PC-3 (cell line): ENCODE measurements around the gene ELOVL5. TPM values are rescaled to one million over a fixed set of nuclear protein-coding genes. Genes with fewer than 3 reads are reported as not detected.

Source experiments
- ATAC-seq: fragments of 200-7000 bp; cut with Tn5 transposase; 2 replicates; pipeline ENCODE4 v1.9.1; 2020; ENCODE audit warnings: mild to moderate bottlenecking, moderate library complexity
- BruUV-seq: library from RNA; stranded (reverse); fragments of 400-500 nt; replicated peaks from 2 replicates; lab custom pipeline; 2021; lab: Mats Ljungman, UMichigan
- CTCF ChIA-PET: fragments of 300-600 bp; sonication (Branson Sonifier 250); formaldehyde crosslinking; loops from one replicate; lab custom pipeline; 2022; ENCODE audit warnings: antibody characterized with exemption; lab: Charles Lee
- POLR2A ChIA-PET: fragments of 300-600 bp; sonication (Branson Sonifier 250); formaldehyde crosslinking; loops from one replicate; lab custom pipeline; 2022; ENCODE audit warnings: antibody characterized with exemption; ENCODE audit not compliant: unreplicated experiment; lab: Charles Lee
- DNase-seq: peaks from one replicate; pipeline ENCODE4 v3.0.0-alpha.2; 2015
- H2AFZ ChIP-seq: fragments of 300-600 bp; sonication (generic); 2 replicates; pipeline ENCODE4 v1.6.0; 2016; ENCODE audit warnings: antibody characterized with exemption, low read length
- H3F3A ChIP-seq: fragments of 300-600 bp; sonication (generic); one replicate; pipeline ENCODE4 v1.6.0; 2017; ENCODE audit warnings: antibody characterized with exemption, low read length, control low read depth, mild to moderate bottlenecking; ENCODE audit not compliant: unreplicated experiment
- H3K27ac ChIP-seq: fragments of 300-600 bp; sonication (generic); 2 replicates; pipeline ENCODE4 v1.5.1; 2016; ENCODE audit warnings: mild to moderate bottlenecking, low read length
- H3K27me3 ChIP-seq: fragments of 300-600 bp; sonication (generic); 2 replicates; pipeline ENCODE4 v1.6.1; 2016; ENCODE audit warnings: low read length, mixed read lengths
- H3K36me3 ChIP-seq: fragments of 300-600 bp; sonication (generic); 2 replicates; pipeline ENCODE4 v1.6.1; 2016; ENCODE audit warnings: low read depth, mixed run types, low read length, mixed read lengths
- H3K4me1 ChIP-seq: fragments of 300-600 bp; sonication (generic); 2 replicates; pipeline ENCODE4 v1.5.1; 2016; ENCODE audit warnings: low read length; ENCODE audit not compliant: insufficient read depth
- H3K4me2 ChIP-seq: fragments of 300-600 bp; sonication (generic); 2 replicates; pipeline ENCODE4 v1.6.0; 2016; ENCODE audit warnings: low read length
- H3K4me3 ChIP-seq: fragments of 300-600 bp; sonication (generic); 2 replicates; pipeline ENCODE4 v1.5.1; 2016; ENCODE audit warnings: mild to moderate bottlenecking, low read length, mixed read lengths
- H3K79me2 ChIP-seq: fragments of 300-600 bp; sonication (generic); 2 replicates; pipeline ENCODE4 v1.6.1; 2017; ENCODE audit warnings: low read length, mixed read lengths
- H3K9ac ChIP-seq: fragments of 300-600 bp; sonication (generic); 2 replicates; pipeline ENCODE4 v1.6.0; 2016; ENCODE audit warnings: mild to moderate bottlenecking, low read length
- H3K9me2 ChIP-seq: fragments of 300-600 bp; sonication (generic); replicated peaks from 2 replicates; pipeline ENCODE4 v1.6.1; 2016; ENCODE audit warnings: mixed run types, low read length, mixed read lengths
- H3K9me3 ChIP-seq: fragments of 300-600 bp; sonication (generic); 2 replicates; pipeline ENCODE4 v1.6.1; 2016; ENCODE audit warnings: low read length, mixed read lengths
- H4K20me1 ChIP-seq: fragments of 300-600 bp; sonication (generic); 2 replicates; pipeline ENCODE4 v1.6.1; 2016; ENCODE audit warnings: low read length, mixed read lengths
- EZH2 ChIP-seq: fragments of 300-600 bp; sonication (generic); IDR thresholded peaks from one replicate; pipeline ENCODE4 v1.6.1; 2017; ENCODE audit warnings: antibody characterized with exemption, mild to moderate bottlenecking, low read length; ENCODE audit not compliant: unreplicated experiment
- EZH2phosphoT487 ChIP-seq: fragments of 300-600 bp; sonication (generic); IDR thresholded peaks from 2 replicates; pipeline ENCODE4 v1.6.1; 2018; ENCODE audit warnings: mild to moderate bottlenecking, antibody characterized with exemption, low read length, borderline replicate concordance
- intact Hi-C: fragments of 100-400 bp; cut with micrococcal nuclease; formaldehyde crosslinking; loops from 2 replicates; pipeline ENCODE4 v1.9.0; 2023
- total RNA-seq: library from RNA; depleted of rRNA; stranded (reverse); fragments of >200 nt; gene quantifications from 2 replicates; pipeline ENCODE4 v1.2.3, GENCODE V29; 2014
- TF ChIP-seq, protein P1 (sequence below): fragments of 300-600 bp; sonication (generic); conservative IDR thresholded peaks from 2 replicates; pipeline ENCODE4 v1.5.1; 2017; ENCODE audit warnings: antibody characterized with exemption, low read depth, mild to moderate bottlenecking, low read length

The ELOVL5 gene
- total RNA-seq, 1 experiment from 2014 or later = 62.7 TPM

DNA sequence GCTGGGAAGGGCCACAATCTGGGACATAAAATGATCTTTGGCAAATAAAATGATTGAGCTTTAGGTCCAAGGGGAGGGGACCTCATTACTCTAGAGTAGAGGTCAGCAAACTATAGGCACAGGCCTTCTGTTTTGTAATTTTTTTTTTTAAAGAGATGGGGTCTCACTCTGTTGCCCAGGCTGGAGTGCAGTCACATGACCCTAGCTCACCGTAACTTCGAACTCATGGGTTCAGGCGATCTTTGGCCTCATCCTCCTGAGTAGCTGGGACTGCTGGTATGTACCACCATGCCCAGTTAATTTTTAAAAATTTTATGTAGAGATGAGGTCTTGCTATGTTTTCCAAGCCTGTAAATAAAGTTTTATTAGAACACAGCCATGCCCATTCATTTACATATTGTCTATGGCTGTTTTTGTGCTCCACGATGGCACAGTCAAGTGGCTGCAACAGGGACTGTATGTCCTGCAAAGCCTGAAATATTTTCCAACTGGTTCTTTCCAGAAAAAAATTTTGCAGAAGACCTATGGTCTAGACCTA is 82.1 kb downstream of the ELOVL5 start:
- no peaks in the 10 kb centered on the region for H4K20me1 ChIP-seq
- H2AFZ ChIP-seq = no peak overlapping the region
- no peak overlapping the region for H3K27ac ChIP-seq
- no peaks in the 10 kb centered on the region for H3K9me3 ChIP-seq
- H3K4me2 ChIP-seq = no peak overlapping the region
- POLR2A ChIA-PET = no interaction called here
- no peak for ATAC-seq
- H3K9me2 ChIP-seq = no peaks in the 10 kb centered on the region
- intact Hi-C loops = no loop called here
- peaks cover 46% of the 10 kb centered on the region for H3K36me3 ChIP-seq
- no peaks in the 10 kb centered on the region for H3K4me1 ChIP-seq
- no peaks in the 10 kb centered on the region for H3F3A ChIP-seq
- TF ChIP-seq EZH2phosphoT487 (no peak), EZH2 (no peak)
- TF ChIP-seq, protein P1, sequence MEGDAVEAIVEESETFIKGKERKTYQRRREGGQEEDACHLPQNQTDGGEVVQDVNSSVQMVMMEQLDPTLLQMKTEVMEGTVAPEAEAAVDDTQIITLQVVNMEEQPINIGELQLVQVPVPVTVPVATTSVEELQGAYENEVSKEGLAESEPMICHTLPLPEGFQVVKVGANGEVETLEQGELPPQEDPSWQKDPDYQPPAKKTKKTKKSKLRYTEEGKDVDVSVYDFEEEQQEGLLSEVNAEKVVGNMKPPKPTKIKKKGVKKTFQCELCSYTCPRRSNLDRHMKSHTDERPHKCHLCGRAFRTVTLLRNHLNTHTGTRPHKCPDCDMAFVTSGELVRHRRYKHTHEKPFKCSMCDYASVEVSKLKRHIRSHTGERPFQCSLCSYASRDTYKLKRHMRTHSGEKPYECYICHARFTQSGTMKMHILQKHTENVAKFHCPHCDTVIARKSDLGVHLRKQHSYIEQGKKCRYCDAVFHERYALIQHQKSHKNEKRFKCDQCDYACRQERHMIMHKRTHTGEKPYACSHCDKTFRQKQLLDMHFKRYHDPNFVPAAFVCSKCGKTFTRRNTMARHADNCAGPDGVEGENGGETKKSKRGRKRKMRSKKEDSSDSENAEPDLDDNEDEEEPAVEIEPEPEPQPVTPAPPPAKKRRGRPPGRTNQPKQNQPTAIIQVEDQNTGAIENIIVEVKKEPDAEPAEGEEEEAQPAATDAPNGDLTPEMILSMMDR = no peak
- no peaks in the 10 kb centered on the region for H3K79me2 ChIP-seq
- no TSS peak for BruUV-seq
- CTCF ChIA-PET = no interaction called here
- H3K9ac ChIP-seq = no peak overlapping the region
- H3K27me3 ChIP-seq = no peaks in the 10 kb centered on the region
- DNase-seq = no peak
- no peak overlapping the region for H3K4me3 ChIP-seq

DNA sequence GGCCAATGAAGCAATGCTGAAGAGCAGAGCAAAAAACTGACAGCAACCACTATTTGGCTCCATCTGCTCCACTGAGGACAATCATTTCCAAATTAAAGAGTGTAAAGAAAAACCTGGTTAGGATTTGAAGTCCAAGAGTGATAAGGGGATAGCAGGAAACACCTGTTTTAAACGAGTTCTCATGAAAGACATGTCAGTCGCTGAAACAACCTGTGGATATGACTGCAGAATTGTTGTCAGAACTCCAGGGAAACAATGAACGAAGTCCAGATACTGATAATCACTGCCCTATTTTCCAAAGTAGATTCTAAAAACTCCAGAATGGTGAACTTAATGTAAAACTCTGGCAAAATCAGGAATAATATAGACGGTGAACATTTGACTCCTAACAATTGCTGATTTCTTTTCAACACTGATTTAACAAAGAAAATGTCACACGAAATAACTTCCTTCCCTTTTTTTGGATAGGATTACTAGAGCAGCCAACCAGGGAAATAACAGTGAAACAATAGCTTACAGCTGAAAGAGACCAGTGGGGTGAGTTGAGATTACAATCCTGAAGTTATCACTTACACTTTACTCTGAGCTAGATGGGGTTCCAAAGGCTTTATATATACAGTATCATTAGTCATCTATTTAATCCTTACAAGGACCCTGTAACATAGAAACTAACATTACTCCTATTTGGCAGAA is 83.7 kb downstream of the ELOVL5 start:
- H3K36me3 ChIP-seq = peaks cover 49% of the 10 kb centered on the region
- no peaks in the 10 kb centered on the region for H3K79me2 ChIP-seq
- no peaks in the 10 kb centered on the region for H3K9me2 ChIP-seq
- H2AFZ ChIP-seq = no peak overlapping the region
- no peak overlapping the region for H3K27ac ChIP-seq
- intact Hi-C loops = no loop called here
- no peak overlapping the region for H3K9ac ChIP-seq
- no TSS peak for BruUV-seq
- no peaks in the 10 kb centered on the region for H3F3A ChIP-seq
- POLR2A ChIA-PET = no interaction called here
- no peak overlapping the region for H3K4me3 ChIP-seq
- no peak for TF ChIP-seq EZH2
- TF ChIP-seq, protein P1 = no peak
- no peak for TF ChIP-seq EZH2phosphoT487
- no peaks in the 10 kb centered on the region for H3K4me1 ChIP-seq
- CTCF ChIA-PET = interaction anchor here (0.6 kb wide), 1 partner anchor 146 kb away, joined by 3 read pairs; no protein-coding TSS in a partner anchor
- H3K9me3 ChIP-seq = no peaks in the 10 kb centered on the region
- H3K27me3 ChIP-seq = no peaks in the 10 kb centered on the region
- ATAC-seq = no peak
- H3K4me2 ChIP-seq = no peak overlapping the region
- no peaks in the 10 kb centered on the region for H4K20me1 ChIP-seq
- DNase-seq = no peak

- TF ChIP-seq EZH2phosphoT487 (no peak), EZH2 (no peak)
- TF ChIP-seq, protein P1 = no peak
- no peaks in the 10 kb centered on the region for H3K4me1 ChIP-seq
- no peaks in the 10 kb centered on the region for H3K9me3 ChIP-seq
- ChIA-PET POLR2A (no interaction called here), CTCF (no interaction called here)
- no peaks in the 10 kb centered on the region for H3F3A ChIP-seq
- no peak overlapping the region for H3K9ac ChIP-seq
- no peaks in the 10 kb centered on the region for H3K9me2 ChIP-seq
- no TSS peak for BruUV-seq
- ATAC-seq = no peak
- no peak for DNase-seq
- peaks cover 50% of the 10 kb centered on the region for H3K36me3 ChIP-seq
- no peak overlapping the region for H2AFZ ChIP-seq
- H3K79me2 ChIP-seq = no peaks in the 10 kb centered on the region
- H3K27ac ChIP-seq = no peak overlapping the region
- intact Hi-C loops = no loop called here
- no peaks in the 10 kb centered on the region for H3K27me3 ChIP-seq
- H3K4me2 ChIP-seq = no peak overlapping the region
- H3K4me3 ChIP-seq = no peak overlapping the region
- H4K20me1 ChIP-seq = no peaks in the 10 kb centered on the region
These were observed 84.4 kb downstream of the ELOVL5 start for GRCh38 chr6:53264337-53264736.
